HT1080 (cell line): ENCODE data around the gene TRDMT1. TPM values are rescaled to one million over a fixed set of nuclear protein-coding genes. Genes with fewer than 3 reads are reported as not detected.

ENCODE experiments used
- DNase-seq: peaks from one replicate; pipeline ENCODE4 v3.0.0-alpha.2; 2015; ENCODE audit warnings: low read depth
- total RNA-seq: library from RNA; depleted of rRNA; stranded (reverse); fragments of >200 nt; shearing (Covaris generic); gene quantifications from 2 replicates; pipeline ENCODE4 v1.2.3, GENCODE V29; 2014

Gene TRDMT1
- total RNA-seq, 1 experiment from 2014 or later: 10.3 TPM

DNA sequence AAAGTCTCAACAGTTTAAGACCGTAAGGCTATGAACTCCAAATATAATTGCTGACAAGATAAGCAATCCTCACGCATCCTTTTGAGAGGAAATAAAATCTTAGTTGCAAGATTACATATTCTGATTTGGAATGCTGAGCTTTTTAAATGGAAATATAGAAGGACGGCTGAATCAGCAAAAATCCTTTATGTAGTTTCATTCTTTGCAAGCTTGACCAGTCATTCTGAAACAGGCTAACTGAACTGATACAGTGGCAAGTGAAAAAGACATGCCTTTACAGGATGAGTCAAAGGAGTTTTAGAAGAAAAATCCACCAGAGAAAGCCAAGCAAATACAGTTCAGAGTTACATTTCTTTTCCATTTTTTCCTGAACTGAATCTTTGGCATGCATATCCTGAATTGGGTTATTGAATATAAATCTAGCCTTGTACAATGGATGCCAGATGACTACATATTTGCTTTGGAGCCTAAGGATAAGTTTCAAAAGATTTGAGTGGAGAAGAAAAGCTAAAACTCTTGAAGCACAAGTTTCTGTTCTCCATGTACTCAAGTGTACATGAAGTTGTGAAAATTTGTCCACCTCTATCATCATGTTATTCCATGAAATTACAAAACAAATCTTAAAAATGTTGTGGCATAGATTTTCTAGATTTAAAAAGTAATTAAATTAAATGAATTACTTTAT, 30.9 kb upstream of the TRDMT1 start:
- no peak for DNase-seq

- no peak for DNase-seq
Observed at GRCh38 chr10:17231788-17232187, 30.3 kb upstream of the TRDMT1 start.

DNA sequence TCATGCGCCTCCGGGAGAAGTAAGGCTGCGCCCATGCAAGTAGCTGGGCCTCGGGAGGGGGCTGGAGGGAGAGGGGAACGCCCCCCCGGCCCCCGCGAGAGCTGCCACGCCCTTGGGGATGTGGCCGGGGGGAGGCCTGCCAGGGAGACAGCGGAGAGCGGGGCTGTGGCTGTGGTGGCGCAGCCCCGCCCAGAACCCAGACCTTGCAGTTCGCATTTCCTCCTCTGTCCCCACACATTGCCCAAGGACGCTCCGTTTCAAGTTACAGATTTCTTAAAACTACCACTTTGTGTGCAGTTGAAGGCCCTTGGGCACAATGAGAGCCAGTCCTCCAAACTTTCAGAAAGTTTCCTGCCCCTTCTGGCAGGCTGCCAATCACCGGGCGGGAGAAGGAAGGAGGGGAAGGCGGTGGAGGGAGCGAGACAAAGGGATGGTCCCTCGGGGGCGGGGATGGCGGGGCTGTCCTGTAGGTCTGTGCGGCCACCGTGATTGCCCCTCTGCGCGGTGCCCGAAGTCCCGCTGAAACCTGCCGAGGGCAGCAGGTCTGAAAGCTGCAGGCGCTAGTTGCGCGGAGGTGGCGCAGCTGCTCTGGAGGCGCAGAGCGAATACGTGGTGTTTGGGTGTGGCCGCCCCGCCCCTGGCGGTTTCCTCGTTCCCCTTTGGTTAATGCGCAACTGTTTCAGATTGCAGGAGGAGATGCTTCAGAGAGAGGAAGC, 28.7 kb upstream of the TRDMT1 start:
- peak; percentile 79 for DNase-seq

- DNase-seq: no peak
Observed at GRCh38 chr10:17229717-17229966, 28.2 kb upstream of the TRDMT1 start.

- peak; percentile 91 for DNase-seq
Observed at GRCh38 chr10:17229016-17229716, 27.7 kb upstream of the TRDMT1 start.

- peak; percentile 99 for DNase-seq
Observed at GRCh38 chr10:17228091-17229015, 26.9 kb upstream of the TRDMT1 start, which contains the start of gene VIM. Gene VIM, plus strand, starts transcription at chr10:17228241. Its CDS starts 1,182 bp downstream, at chr10:17229423.

- peak; percentile 68 for DNase-seq
Observed at GRCh38 chr10:17227367-17228090, 26.1 kb upstream of the TRDMT1 start.

- DNase-seq: peak; percentile 58
Observed at GRCh38 chr10:17226891-17227303, 25.4 kb upstream of the TRDMT1 start.

GRCh38 chr10:17225808-17226207, 24.3 kb upstream of the TRDMT1 start:
- no peak for DNase-seq

GRCh38 chr10:17222329-17222728, 20.9 kb upstream of the TRDMT1 start:
- no peak for DNase-seq

GRCh38 chr10:17220652-17221100, 19.2 kb upstream of the TRDMT1 start:
- DNase-seq: no peak

- DNase-seq: no peak
Observed at GRCh38 chr10:17219024-17219423, 17.6 kb upstream of the TRDMT1 start.

DNA sequence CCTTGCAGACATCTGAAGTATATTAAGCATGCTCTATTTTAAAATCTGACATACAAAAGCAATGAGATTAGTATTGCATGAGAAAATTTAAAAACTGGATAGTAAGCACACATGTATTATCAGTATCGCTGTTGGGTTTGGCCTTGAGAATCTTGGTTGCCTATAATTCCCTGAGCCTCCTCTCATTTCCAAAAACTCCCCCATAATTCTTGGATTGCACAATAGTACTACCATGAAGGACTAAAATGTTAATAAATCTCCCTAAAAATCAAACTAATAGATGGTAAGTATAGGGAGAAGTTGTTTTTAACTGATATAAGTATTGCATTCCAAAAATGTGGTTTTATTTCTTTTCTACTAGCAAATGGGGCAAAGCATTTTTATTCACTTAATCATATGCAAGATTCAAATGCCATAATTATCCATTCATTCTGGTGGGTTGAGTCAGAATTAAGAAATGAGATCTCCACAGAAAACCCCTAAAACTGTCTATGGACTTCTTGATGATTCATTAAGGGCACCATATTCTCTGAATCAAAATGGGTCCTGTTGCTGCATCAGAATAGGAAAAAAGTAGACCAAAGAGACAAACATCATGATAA, 16.3 kb upstream of the TRDMT1 start:
- peak; percentile 71 for DNase-seq

- no peak for DNase-seq
Observed at GRCh38 chr10:17216901-17217395, 15.5 kb upstream of the TRDMT1 start.

GRCh38 chr10:17216217-17216900, 14.9 kb upstream of the TRDMT1 start:
- peak; percentile 99 for DNase-seq

DNA sequence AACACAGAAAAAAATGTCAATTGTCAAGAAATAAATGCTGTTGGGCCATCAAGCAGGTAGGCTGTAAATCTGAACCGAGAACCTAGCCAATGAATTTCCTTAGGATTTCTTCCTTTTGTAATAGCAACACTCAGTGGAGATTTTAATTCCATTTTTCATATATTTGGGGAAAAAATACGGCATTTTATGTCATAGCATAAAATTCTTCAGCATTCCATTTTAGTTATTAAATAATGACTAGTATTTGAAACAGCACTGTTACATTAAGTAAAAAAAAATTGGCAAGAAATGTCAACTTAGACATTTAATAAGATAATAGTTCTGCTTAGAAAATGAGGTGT, 14.3 kb upstream of the TRDMT1 start:
- no peak for DNase-seq

- peak; percentile 87 for DNase-seq
Observed at GRCh38 chr10:17214971-17215781, 13.7 kb upstream of the TRDMT1 start.

- no peak for DNase-seq
Observed at GRCh38 chr10:17214526-17214925, 13.1 kb upstream of the TRDMT1 start.
